ENCODE measurements around the gene HTRA3.

Gene HTRA3

DNA sequence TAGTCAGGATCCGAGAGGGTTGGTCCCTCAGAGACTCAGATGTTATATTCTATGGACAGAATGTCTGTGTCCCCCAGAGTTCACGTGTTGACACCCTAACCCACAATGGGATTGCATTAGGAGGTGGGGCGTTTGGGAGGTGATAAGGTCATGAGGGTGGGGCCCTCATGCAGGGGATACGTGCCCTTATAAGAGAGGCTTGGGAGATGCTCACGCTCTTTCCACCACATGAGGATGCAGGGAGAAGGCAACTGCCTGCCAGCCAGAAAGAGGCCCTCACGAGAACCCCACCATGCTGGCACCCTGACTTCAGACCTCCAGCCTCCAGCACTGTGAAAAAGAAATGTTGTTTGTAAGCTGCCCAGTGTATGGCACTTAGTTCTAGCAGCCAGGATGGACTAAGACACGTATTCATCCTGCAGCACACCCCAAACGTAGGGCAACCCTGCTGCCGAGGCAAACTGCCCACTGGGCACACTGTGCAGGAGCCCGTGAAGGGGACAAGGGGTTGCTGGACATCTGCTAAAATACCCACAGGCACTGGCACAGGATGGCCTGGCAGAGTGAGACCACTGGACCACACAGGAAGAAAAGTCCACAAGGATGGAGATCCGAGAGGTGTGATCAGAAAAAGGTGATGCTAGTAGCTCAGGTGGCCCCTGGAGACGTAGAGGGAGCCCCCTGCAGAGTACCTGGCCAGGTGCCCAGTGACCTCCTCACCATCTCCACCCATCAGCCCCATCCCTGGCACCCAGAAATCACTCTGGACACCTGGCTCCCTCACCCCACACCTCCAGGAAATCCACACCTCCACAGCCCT lies 62.7 kb downstream of the HTRA3 start:
- no peak for DNase-seq (ENCODE audit: low read depth in 2 of 2)

DNA sequence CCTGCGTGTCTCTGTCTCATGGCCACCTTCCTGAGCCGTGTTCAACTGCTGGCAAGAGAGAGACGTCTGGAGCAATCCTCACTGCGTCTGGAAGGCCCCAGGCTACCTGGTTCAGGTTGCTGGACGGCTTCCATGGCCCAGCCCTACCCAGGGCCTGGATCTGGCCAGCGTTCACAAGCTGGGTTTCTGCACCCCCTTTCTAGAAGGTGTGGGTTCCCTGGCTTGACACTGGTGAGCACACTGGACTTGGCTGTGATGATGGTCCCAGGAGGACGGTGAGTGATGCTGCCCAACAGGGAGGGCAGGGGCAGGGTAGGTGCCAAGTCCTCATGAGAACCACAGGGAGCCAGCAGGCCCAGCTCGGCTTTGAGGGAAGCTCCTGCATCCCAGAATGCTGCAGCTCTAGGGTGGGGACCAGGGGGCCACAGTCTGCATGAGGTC lies 63.4 kb downstream of the HTRA3 start:
- TF ChIP-seq, protein P1, sequence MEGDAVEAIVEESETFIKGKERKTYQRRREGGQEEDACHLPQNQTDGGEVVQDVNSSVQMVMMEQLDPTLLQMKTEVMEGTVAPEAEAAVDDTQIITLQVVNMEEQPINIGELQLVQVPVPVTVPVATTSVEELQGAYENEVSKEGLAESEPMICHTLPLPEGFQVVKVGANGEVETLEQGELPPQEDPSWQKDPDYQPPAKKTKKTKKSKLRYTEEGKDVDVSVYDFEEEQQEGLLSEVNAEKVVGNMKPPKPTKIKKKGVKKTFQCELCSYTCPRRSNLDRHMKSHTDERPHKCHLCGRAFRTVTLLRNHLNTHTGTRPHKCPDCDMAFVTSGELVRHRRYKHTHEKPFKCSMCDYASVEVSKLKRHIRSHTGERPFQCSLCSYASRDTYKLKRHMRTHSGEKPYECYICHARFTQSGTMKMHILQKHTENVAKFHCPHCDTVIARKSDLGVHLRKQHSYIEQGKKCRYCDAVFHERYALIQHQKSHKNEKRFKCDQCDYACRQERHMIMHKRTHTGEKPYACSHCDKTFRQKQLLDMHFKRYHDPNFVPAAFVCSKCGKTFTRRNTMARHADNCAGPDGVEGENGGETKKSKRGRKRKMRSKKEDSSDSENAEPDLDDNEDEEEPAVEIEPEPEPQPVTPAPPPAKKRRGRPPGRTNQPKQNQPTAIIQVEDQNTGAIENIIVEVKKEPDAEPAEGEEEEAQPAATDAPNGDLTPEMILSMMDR (IDR thresholded peaks at IDR 0.05; ENCODE audit: low read depth, low read length) = no peak
- H3K4me3 ChIP-seq (replicated peaks in 1 of 2; ENCODE audit: low read depth in 2 of 2, low read length in 2 of 2) = no peak overlapping the region
- DNase-seq (ENCODE audit: low read depth in 2 of 2) = no peak

More for the DNA sequence above, 62.7 kb downstream of the HTRA3 start:
- TF ChIP-seq, protein P1 (IDR thresholded peaks at IDR 0.05; ENCODE audit: low read depth, low read length) = no peak
- H3K4me3 ChIP-seq (replicated peaks in 1 of 2; ENCODE audit: low read depth in 2 of 2, low read length in 2 of 2) = no peak overlapping the region

DNA sequence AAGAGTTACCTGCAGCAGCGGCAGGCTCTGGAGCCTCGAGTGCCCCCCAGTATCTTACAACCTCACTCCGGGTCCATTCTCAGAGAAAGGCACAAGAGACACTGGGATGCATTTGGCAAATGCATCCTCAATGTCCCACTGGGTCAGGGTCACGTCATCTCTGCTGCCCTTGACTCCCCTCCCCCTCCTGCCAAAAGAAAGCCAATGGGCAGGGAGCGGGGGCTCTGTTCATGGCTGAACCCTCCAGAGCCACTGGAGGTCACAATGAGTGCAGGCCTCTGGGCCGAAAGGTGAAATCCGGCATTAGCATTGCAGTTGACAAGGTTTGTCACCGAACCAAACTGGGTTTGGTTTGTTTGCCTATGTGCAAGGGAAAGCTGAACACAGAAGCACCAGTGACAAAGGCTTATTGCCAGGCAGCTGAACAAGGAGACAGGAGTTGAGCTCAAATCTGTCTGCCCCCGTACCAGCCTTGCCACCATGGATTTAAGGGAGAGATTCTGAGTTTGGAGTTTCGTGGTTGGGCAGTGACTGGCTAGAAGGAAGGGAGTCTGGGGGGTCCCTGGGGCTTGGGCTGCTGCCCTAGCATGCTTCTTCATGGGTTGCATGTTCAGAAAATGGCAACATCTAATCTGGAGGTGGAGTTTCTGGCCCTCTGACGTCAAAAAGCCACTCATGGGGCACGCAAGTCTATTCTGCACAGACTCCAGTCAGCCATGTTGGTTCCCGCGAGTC lies 64.3 kb downstream of the HTRA3 start:
- no peak for DNase-seq (ENCODE audit: low read depth in 2 of 2)
- no peak overlapping the region for H3K4me3 ChIP-seq (replicated peaks in 1 of 2; ENCODE audit: low read depth in 2 of 2, low read length in 2 of 2)
- TF ChIP-seq, protein P1 (IDR thresholded peaks at IDR 0.05; ENCODE audit: low read depth, low read length) = no peak

DNA sequence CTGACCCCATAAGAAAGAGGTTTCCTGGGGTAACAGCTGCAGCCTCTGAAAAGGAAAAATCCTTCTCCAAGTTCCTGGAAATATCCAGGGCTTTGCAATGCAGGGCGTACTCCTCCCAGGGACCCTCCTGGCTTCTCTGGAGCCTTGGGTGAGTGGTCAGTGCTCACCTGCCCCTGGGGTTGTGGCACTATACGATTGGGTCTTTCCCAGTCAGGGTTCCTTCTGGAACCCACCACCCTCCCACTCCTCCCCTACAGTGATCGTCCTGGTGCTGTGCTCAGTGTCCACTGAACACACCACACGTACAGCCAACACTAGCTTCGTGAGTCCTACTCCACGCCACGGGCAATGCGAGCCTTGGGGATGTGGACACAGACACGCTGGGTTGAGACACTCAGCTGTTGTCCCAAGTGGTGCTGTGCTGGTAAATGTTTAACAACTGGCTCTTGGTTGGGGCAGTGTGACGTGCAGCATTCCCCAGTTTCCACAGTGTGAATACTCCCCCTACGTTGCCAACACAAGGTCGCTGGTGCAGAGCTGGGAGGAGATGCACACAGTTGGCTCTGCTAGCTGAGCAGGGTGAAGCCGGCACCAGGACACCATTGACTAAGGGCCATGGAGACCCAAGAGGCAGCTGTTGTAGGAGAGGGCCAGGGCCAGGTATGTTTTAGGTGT lies 65.4 kb downstream of the HTRA3 start:
- TF ChIP-seq, protein P1 (IDR thresholded peaks at IDR 0.05; ENCODE audit: low read depth, low read length) = no peak
- no peak overlapping the region for H3K4me3 ChIP-seq (replicated peaks in 1 of 2; ENCODE audit: low read depth in 2 of 2, low read length in 2 of 2)
- no peak for DNase-seq (ENCODE audit: low read depth in 2 of 2)

DNA sequence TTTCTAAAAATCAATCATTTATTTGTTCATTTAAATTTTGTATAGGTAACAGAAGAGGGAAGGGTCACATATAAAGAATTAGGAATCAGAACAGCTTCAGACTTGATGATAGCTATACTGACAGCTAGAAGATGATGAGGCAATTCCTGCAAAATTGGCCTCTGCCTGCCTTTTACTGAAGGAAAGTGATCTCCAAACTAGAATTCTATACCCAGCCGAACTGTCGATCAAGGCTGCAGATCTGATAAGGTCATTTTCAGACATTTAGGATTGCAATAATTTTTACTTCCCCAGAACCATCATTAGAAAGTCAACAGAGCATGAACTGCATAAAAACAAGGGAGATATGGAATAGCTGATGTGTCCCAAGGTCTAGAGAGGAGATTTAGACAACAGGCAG lies 66.3 kb downstream of the HTRA3 start:
- TF ChIP-seq, protein P1 (IDR thresholded peaks at IDR 0.05; ENCODE audit: low read depth, low read length) = no peak
- DNase-seq (ENCODE audit: low read depth in 2 of 2) = no peak
- H3K4me3 ChIP-seq (replicated peaks in 1 of 2; ENCODE audit: low read depth in 2 of 2, low read length in 2 of 2) = no peak overlapping the region

DNA sequence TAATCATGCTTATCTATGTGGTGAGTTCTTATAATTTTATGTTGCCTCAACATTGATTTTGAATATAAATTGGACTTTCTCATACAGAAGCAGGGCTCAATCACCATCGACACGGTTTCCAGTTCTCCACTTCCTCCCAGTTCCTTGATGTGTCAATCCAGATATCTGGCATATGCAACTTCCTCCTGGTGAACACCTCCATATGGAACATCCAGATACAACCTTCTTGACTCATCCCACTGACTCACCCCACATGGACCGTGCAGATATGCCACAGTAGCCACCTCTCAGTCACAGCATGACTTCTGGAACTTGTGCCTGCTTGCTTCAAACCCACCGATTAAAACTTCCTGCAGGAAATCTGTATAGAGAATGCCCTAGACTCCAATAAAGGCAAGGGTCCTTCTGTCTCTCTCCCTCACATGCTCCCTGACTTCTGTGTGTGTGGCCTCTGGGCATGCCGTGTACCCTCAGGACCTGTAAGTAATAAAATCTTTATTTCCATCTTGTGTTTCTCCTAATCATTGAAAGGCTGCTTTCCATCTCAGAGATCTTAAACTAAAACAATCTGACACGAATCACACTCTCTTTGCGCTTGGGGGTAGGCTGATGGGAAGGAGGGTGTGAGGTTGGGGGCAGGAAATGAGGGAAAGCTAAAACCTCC lies 67.0 kb downstream of the HTRA3 start:
- TF ChIP-seq, protein P1 (IDR thresholded peaks at IDR 0.05; ENCODE audit: low read depth, low read length) = no peak
- no peak overlapping the region for H3K4me3 ChIP-seq (replicated peaks in 1 of 2; ENCODE audit: low read depth in 2 of 2, low read length in 2 of 2)
- peak in 1 of 2 donors; percentile 53 for DNase-seq (ENCODE audit: low read depth in 2 of 2)
